Erythroblast (primary cell): ENCODE data around the gene AKAP1.

ENCODE experiments used
- GATA1 ChIP-seq: IDR thresholded peaks from 2 replicates; pipeline ENCODE4 v1.6.1; 2011; ENCODE audit warnings: low read depth, mild to moderate bottlenecking, control low read depth, low read length, moderate library complexity
- POLR2A ChIP-seq: IDR thresholded peaks from 2 replicates; pipeline ENCODE4 v1.6.1; 2011; ENCODE audit warnings: mild to moderate bottlenecking, low read length

- TF ChIP-seq POLR2A (no peak), GATA1 (no peak)
Observed at GRCh38 chr17:57144567-57144966, 59.5 kb downstream of the AKAP1 start.
